Hepatocyte (in vitro differentiated cells): Measurements from ENCODE around the gene CHST15. TPM values are rescaled to one million over a fixed set of nuclear protein-coding genes. Genes with fewer than 3 reads are reported as not detected.

Source experiments
- DNase-seq: peaks from one replicate; pipeline ENCODE4 v3.0.0-alpha.2; 2016; ENCODE audit warnings: low spot score
- H2AFZ ChIP-seq: fragments of 200-600 bp; sonication (generic); 2 replicates; pipeline ENCODE4 v1.6.0; 2016; ENCODE audit warnings: antibody characterized with exemption, mild to moderate bottlenecking
- H3K27ac ChIP-seq: fragments of 200-600 bp; sonication (generic); 2 replicates; pipeline ENCODE4 v1.5.1; 2016; ENCODE audit warnings: mild to moderate bottlenecking
- H3K27me3 ChIP-seq: fragments of 200-600 bp; sonication (generic); 2 replicates; pipeline ENCODE4 v1.6.1; 2016
- H3K36me3 ChIP-seq: fragments of 200-600 bp; sonication (generic); replicated peaks from 2 replicates; pipeline ENCODE4 v1.5.1; 2016; ENCODE audit warnings: low read depth; ENCODE audit not compliant: insufficient read depth
- H3K4me1 ChIP-seq: fragments of 200-600 bp; sonication (generic); 2 replicates; pipeline ENCODE4 v1.5.1; 2016; ENCODE audit warnings: mild to moderate bottlenecking, moderate library complexity; ENCODE audit not compliant: insufficient read depth
- H3K4me2 ChIP-seq: fragments of 200-600 bp; sonication (generic); 2 replicates; pipeline ENCODE4 v1.6.0; 2016
- H3K4me3 ChIP-seq: fragments of 200-600 bp; sonication (generic); 2 replicates; pipeline ENCODE4 v1.5.1; 2016; ENCODE audit warnings: mild to moderate bottlenecking
- H3K79me2 ChIP-seq: fragments of 200-600 bp; sonication (generic); 2 replicates; pipeline ENCODE4 v1.6.0; 2017; ENCODE audit warnings: mild to moderate bottlenecking
- H3K9me2 ChIP-seq: fragments of 200-600 bp; sonication (generic); replicated peaks from 2 replicates; pipeline ENCODE4 v1.6.0; 2017; ENCODE audit warnings: mild to moderate bottlenecking; ENCODE audit not compliant: insufficient read depth
- H3K9me3 ChIP-seq: fragments of 200-600 bp; sonication (generic); 2 replicates; pipeline ENCODE4 v1.5.1; 2016; ENCODE audit warnings: low read depth, mild to moderate bottlenecking
- H4K20me1 ChIP-seq: fragments of 200-600 bp; sonication (generic); 2 replicates; pipeline ENCODE4 v1.6.0; 2016; ENCODE audit warnings: mild to moderate bottlenecking; ENCODE audit not compliant: insufficient read depth, poor library complexity, severe bottlenecking
- CTCF ChIP-seq: fragments of 200-600 bp; sonication (generic); IDR thresholded peaks from 2 replicates; pipeline ENCODE4 v1.5.1; 2016; ENCODE audit warnings: antibody characterized with exemption, mild to moderate bottlenecking; ENCODE audit not compliant: poor library complexity
- EZH2 ChIP-seq: fragments of 200-600 bp; sonication (generic); IDR thresholded peaks from 2 replicates; pipeline ENCODE4 v1.6.1; 2016; ENCODE audit warnings: antibody characterized with exemption, mild to moderate bottlenecking, borderline replicate concordance
- EZH2phosphoT487 ChIP-seq: fragments of 200-600 bp; sonication (generic); IDR thresholded peaks from one replicate; pipeline ENCODE4 v1.6.1; 2018; ENCODE audit warnings: antibody characterized with exemption, mild to moderate bottlenecking, low read depth, moderate library complexity; ENCODE audit not compliant: unreplicated experiment, severe bottlenecking
- WGBS: methylation state at CpG from one replicate; pipeline ENCODE4 v1.1.6; 2016; ENCODE audit warnings: low lambda C conversion rate; ENCODE audit errors: missing lambda C conversion rate; 5-methylcytosine and 5-hydroxymethylcytosine counted together
- polyA plus RNA-seq: library from polyadenylated mRNA; unstranded; fragments of >200 nt; fragmentation: Nextera tagmentation; extraction: Ambion mirVana; gene quantifications from 2 replicates; pipeline ENCODE4 v1.2.1, GENCODE V29; 2016
- total RNA-seq: library from RNA; depleted of rRNA; stranded (reverse); fragments of >200 nt; gene quantifications from 2 replicates; pipeline ENCODE4 v1.2.3, GENCODE V29; 2014

CHST15 gene
- total and polyA plus RNA-seq, 2 experiments from 2014 or later = 3.9 to 4.5 TPM

- whole genome bisulfite sequencing = 58% methylated on average over 5 of the region's 5 CpGs
- no peak overlapping the region for H3K4me2 ChIP-seq
- H3K27ac ChIP-seq = no peak overlapping the region
Measured at GRCh38 chr10:124107072-124107471, 13.7 kb upstream of the CHST15 start.

DNA sequence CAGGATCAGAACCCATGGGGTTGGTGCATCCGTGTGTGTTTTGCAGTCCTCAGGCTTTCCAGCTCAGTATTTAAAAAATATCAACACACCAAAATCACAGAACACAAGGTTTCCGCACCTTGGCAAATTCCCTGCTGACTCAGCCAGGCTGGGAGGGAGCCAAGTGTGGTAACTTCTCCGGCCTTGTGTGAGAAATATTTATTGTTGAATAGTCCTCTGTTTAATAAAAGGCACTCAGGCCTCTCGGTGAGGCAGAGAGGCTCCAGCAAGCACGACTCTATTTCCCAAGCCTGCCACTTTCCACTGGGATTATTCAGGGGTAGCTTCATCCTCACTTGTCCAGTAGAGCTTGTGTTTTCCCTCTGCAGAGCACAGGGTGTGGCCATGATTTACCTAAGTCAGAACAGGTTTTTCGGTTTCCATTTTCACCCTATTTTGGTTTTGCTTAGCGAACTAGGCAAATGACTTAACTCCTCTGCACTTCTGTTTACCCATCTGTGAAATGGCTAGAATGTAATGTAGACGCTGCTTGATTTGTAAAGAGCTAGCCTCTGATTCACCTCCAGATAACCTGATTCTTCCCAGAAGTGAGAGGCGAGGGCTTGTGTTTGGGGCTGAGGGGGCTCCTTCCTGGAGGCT lies 13.0 kb upstream of the CHST15 start:
- Histone ChIP-seq H3K4me3 (no peak overlapping the region), H3K36me3 (no peaks in the 10 kb centered on the region), H3K9me2 (no peaks in the 10 kb centered on the region), H3K79me2 (no peaks in the 10 kb centered on the region), H3K4me2 (no peak overlapping the region), H3K9me3 (no peaks in the 10 kb centered on the region), H3K4me1 (peaks cover 11% of the 10 kb centered on the region), H3K27me3 (no peaks in the 10 kb centered on the region), H3K27ac (no peak overlapping the region), H2AFZ (no peak overlapping the region), H4K20me1 (no peaks in the 10 kb centered on the region)
- 54% methylated on average over 9 of the region's 9 CpGs for WGBS
- peak; percentile 42 for DNase-seq
- no peak for TF ChIP-seq CTCF
- TF ChIP-seq EZH2phosphoT487 = no peak
- no peak for TF ChIP-seq EZH2

More at GRCh38 chr10:124107072-124107471, 13.7 kb upstream of the CHST15 start:
- TF ChIP-seq CTCF (no peak), EZH2phosphoT487 (no peak), EZH2 (no peak)
- DNase-seq = no peak
- Histone ChIP-seq H3K9me2 (no peaks in the 10 kb centered on the region), H3K9me3 (no peaks in the 10 kb centered on the region), H3K36me3 (no peaks in the 10 kb centered on the region), H4K20me1 (no peaks in the 10 kb centered on the region), H3K27me3 (no peaks in the 10 kb centered on the region), H3K4me1 (peaks cover 11% of the 10 kb centered on the region), H3K79me2 (no peaks in the 10 kb centered on the region), H3K4me3 (no peak overlapping the region), H2AFZ (no peak overlapping the region)

- Histone ChIP-seq H4K20me1 (no peaks in the 10 kb centered on the region), H3K27ac (no peak overlapping the region), H3K36me3 (no peaks in the 10 kb centered on the region), H3K27me3 (no peaks in the 10 kb centered on the region), H3K4me3 (no peak overlapping the region), H3K4me2 (no peak overlapping the region), H3K9me2 (no peaks in the 10 kb centered on the region), H2AFZ (no peak overlapping the region), H3K9me3 (no peaks in the 10 kb centered on the region), H3K79me2 (no peaks in the 10 kb centered on the region), H3K4me1 (peaks cover 11% of the 10 kb centered on the region)
- TF ChIP-seq EZH2phosphoT487 = no peak
- TF ChIP-seq EZH2 = no peak
- no peak for TF ChIP-seq CTCF
- 66% methylated on average over 5 of the region's 5 CpGs for WGBS
- DNase-seq = no peak
Measured at GRCh38 chr10:124105594-124105993, 12.2 kb upstream of the CHST15 start.

DNA sequence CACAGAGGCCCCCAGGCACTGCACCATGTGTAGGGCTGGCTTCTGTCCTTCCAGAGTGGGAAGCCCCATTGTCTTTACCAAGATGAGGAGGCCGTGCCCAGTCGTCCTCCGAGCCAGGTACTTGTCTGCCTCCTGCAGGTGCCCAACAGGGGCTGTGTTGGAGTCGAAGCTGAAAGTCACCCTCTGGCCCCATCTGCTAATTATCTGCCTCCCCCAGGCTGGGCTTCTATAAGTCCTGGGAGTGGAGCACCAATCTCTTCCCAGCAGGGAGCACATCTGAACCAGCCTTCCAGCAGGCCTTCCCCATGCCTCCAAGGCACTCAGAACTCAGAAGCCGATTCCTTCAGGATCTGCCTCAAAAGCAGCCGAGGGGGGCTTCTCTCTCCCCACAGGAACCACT lies 11.6 kb upstream of the CHST15 start:
- H3K79me2 ChIP-seq = no peaks in the 10 kb centered on the region
- no peak for TF ChIP-seq EZH2phosphoT487
- no peak for TF ChIP-seq CTCF
- no peak for TF ChIP-seq EZH2
- WGBS = 80% methylated on average over 6 of the region's 6 CpGs
- no peak for DNase-seq
- H3K4me1 ChIP-seq = peaks cover 11% of the 10 kb centered on the region
- no peak overlapping the region for H3K27ac ChIP-seq
- H3K27me3 ChIP-seq = no peaks in the 10 kb centered on the region
- no peak overlapping the region for H3K4me2 ChIP-seq
- no peaks in the 10 kb centered on the region for H3K9me3 ChIP-seq
- no peak overlapping the region for H3K4me3 ChIP-seq
- H3K36me3 ChIP-seq = no peaks in the 10 kb centered on the region
- H4K20me1 ChIP-seq = no peaks in the 10 kb centered on the region
- no peaks in the 10 kb centered on the region for H3K9me2 ChIP-seq
- H2AFZ ChIP-seq = no peak overlapping the region
